H1 (cell line): Measurements from ENCODE around the gene TM4SF18. TPM values are rescaled to one million over a fixed set of nuclear protein-coding genes. Genes with fewer than 3 reads are reported as not detected.

Experiments used
- CTCF ChIA-PET: fragments of 300-600 bp; sonication (Branson Sonifier 250); formaldehyde crosslinking; loops from one replicate; lab custom pipeline; 2021; ENCODE audit not compliant: partially characterized antibody; lab: Charles Lee
- POLR2A ChIA-PET: fragments of 300-600 bp; sonication (Branson Sonifier 250); formaldehyde crosslinking; loops from one replicate; lab custom pipeline; 2021; ENCODE audit warnings: inconsistent platforms; ENCODE audit not compliant: partially characterized antibody; lab: Charles Lee
- DNase-seq, 2 experiments: peaks; one replicate each; pipeline versions ENCODE4 v3.0.0 to v3.0.0-alpha.2; 2010 to 2022; ENCODE audit warnings: low spot score in 2 of 2, low read depth in 1 of 2, mixed read lengths in 1 of 2
- FAIRE-seq: peaks from 2 replicates; lab custom pipeline; 2011; peaks lifted over from hg19 to GRCh38; lab: Jason Lieb, UNC
- H2AFZ ChIP-seq: 2 replicates; pipeline ENCODE4 v1.8.1; 2012; ENCODE audit warnings: low read length, inconsistent platforms
- H2AK5ac ChIP-seq: 2 replicates; pipeline ENCODE4 v1.6.1; 2013; ENCODE audit warnings: low read depth, low read length
- H2BK120ac ChIP-seq: replicated peaks from 2 replicates; pipeline ENCODE3; 2013; ENCODE audit warnings: low read depth, low read length, inconsistent platforms
- H2BK12ac ChIP-seq: 2 replicates; pipeline ENCODE4 v1.6.1; 2013; ENCODE audit warnings: low read depth, low read length
- H2BK15ac ChIP-seq: 2 replicates; pipeline ENCODE4 v1.6.1; 2013; ENCODE audit warnings: low read length
- H2BK20ac ChIP-seq: 2 replicates; pipeline ENCODE4 v1.6.1; 2013; ENCODE audit warnings: low read length
- H2BK5ac ChIP-seq: 2 replicates; pipeline ENCODE4 v1.6.1; 2013; ENCODE audit warnings: low read depth, low read length
- H3K14ac ChIP-seq: 2 replicates; pipeline ENCODE4 v1.6.1; 2013; ENCODE audit warnings: inconsistent platforms; ENCODE audit not compliant: insufficient read length
- H3K18ac ChIP-seq: 2 replicates; pipeline ENCODE4 v1.6.1; 2013; ENCODE audit warnings: low read length; ENCODE audit errors: extremely low read depth
- H3K23ac ChIP-seq: 2 replicates; pipeline ENCODE4 v1.6.1; 2013; ENCODE audit warnings: inconsistent platforms; ENCODE audit not compliant: insufficient read length
- H3K23me2 ChIP-seq: 2 replicates; pipeline ENCODE4 v1.6.1; 2013; ENCODE audit warnings: low read depth, low read length
- H3K27ac ChIP-seq: 2 replicates; pipeline ENCODE4 v1.6.1; 2011; ENCODE audit warnings: low read depth, low read length, inconsistent platforms
- H3K27me3 ChIP-seq, 4 experiments: replicated peaks in 1 of 4; 1 replicate in 1 of 4; 2 replicates in 3 of 4; pipeline versions ENCODE4 v1.6.1 to v1.8.1; 2011 to 2013; ENCODE audit warnings: low read length in 3 of 4, mild to moderate bottlenecking in 3 of 4, inconsistent platforms in 2 of 4, mixed read lengths in 2 of 4, moderate library complexity in 1 of 4; ENCODE audit not compliant: control insufficient read depth in 3 of 4, insufficient read depth in 3 of 4; ENCODE audit errors: extremely low read depth in 1 of 4
- H3K36me3 ChIP-seq, 4 experiments: 2 replicates each; pipeline versions ENCODE4 v1.6.1 to v1.8.1; 2011 to 2013; ENCODE audit warnings: mild to moderate bottlenecking in 4 of 4, low read length in 3 of 4, moderate library complexity in 2 of 4, control low read depth in 1 of 4, inconsistent platforms in 1 of 4; ENCODE audit not compliant: insufficient read depth in 4 of 4, control insufficient read depth in 2 of 4
- H3K4ac ChIP-seq: replicated peaks from 2 replicates; pipeline ENCODE3; 2013; ENCODE audit warnings: low read length, low read depth, mixed read lengths, inconsistent platforms; ENCODE audit not compliant: insufficient read length
- H3K4me1 ChIP-seq, 4 experiments: replicated peaks in 1 of 4; 1 replicate in 1 of 4; 2 replicates in 3 of 4; pipeline versions ENCODE4 v1.6.1 to v1.8.1; 2011 to 2013; ENCODE audit warnings: low read length in 3 of 4, inconsistent platforms in 2 of 4, mixed read lengths in 1 of 4; ENCODE audit not compliant: insufficient read depth in 4 of 4, control insufficient read depth in 3 of 4
- H3K4me2 ChIP-seq, 2 experiments: 2 replicates each; pipeline versions ENCODE4 v1.6.1 to v1.8.1; 2011 to 2013; ENCODE audit warnings: low read depth in 2 of 2, low read length in 2 of 2, control low read depth in 1 of 2, inconsistent platforms in 1 of 2, mild to moderate bottlenecking in 1 of 2; ENCODE audit not compliant: insufficient read depth in 1 of 2
- H3K4me3 ChIP-seq, 4 experiments: fragments of 200-600, 300-600 bp in 1 of 4; sonication (generic), shearing (Covaris generic), sonication (Bioruptor Twin) in 1 of 4; 2 replicates each; pipeline versions ENCODE4 v1.5.1 to v1.8.1; 2011 to 2016; ENCODE audit warnings: low read length in 4 of 4, low read depth in 3 of 4, control low read depth in 2 of 4, inconsistent platforms in 2 of 4, mild to moderate bottlenecking in 2 of 4, mixed read lengths in 1 of 4, moderate library complexity in 1 of 4; ENCODE audit not compliant: insufficient read depth in 2 of 4; ENCODE audit errors: extremely low read depth in 1 of 4
- H3K56ac ChIP-seq: replicated peaks from 2 replicates; pipeline ENCODE3; 2013; ENCODE audit warnings: low read depth, mild to moderate bottlenecking, mixed read lengths, low read length, inconsistent platforms; ENCODE audit not compliant: insufficient read length
- H3K79me1 ChIP-seq: 2 replicates; pipeline ENCODE4 v1.6.1; 2013; ENCODE audit warnings: low read depth, low read length, control low read depth
- H3K79me2 ChIP-seq, 2 experiments: 2 replicates each; pipeline versions ENCODE4 v1.6.1 to v1.8.1; 2012 to 2013; ENCODE audit warnings: low read length in 2 of 2, mild to moderate bottlenecking in 2 of 2, inconsistent platforms in 1 of 2; ENCODE audit not compliant: insufficient read depth in 2 of 2, control insufficient read depth in 1 of 2
- H3K9ac ChIP-seq, 4 experiments: replicated peaks in 1 of 4; 1 replicate in 1 of 4; 2 replicates in 3 of 4; pipeline versions ENCODE4 v1.6.1 to v1.8.1; 2011 to 2013; ENCODE audit warnings: low read depth in 3 of 4, low read length in 3 of 4, control low read depth in 2 of 4, mild to moderate bottlenecking in 2 of 4, moderate library complexity in 2 of 4, inconsistent platforms in 1 of 4; ENCODE audit errors: extremely low read depth in 1 of 4
- H3K9me3 ChIP-seq, 2 experiments: 2 replicates each; pipeline versions ENCODE4 v1.6.1 to v1.8.1; 2012 to 2013; ENCODE audit warnings: mild to moderate bottlenecking in 2 of 2, moderate library complexity in 2 of 2, control low read depth in 1 of 2, inconsistent platforms in 1 of 2, low read depth in 1 of 2, low read length in 1 of 2, mixed read lengths in 1 of 2; ENCODE audit not compliant: insufficient read depth in 2 of 2
- H4K20me1 ChIP-seq, 2 experiments: replicated peaks in 1 of 2; 2 replicates each; pipeline versions ENCODE3 to v1.8.1; 2011 to 2013; ENCODE audit warnings: inconsistent platforms in 2 of 2, low read length in 2 of 2, mild to moderate bottlenecking in 1 of 2; ENCODE audit not compliant: insufficient read depth in 2 of 2, control insufficient read depth in 1 of 2
- H4K5ac ChIP-seq: 2 replicates; pipeline ENCODE4 v1.6.1; 2013; ENCODE audit warnings: low read length, low read depth, mixed read lengths, inconsistent platforms; ENCODE audit not compliant: insufficient read length
- H4K8ac ChIP-seq: 2 replicates; pipeline ENCODE4 v1.8.0; 2013; ENCODE audit warnings: mild to moderate bottlenecking, moderate library complexity, low read length, inconsistent platforms; ENCODE audit not compliant: insufficient read depth; ENCODE audit errors: extremely low read depth
- H4K91ac ChIP-seq: replicated peaks from 2 replicates; pipeline ENCODE3; 2013; ENCODE audit warnings: low read length, mixed read lengths, inconsistent platforms; ENCODE audit not compliant: insufficient read length
- TBP ChIP-seq: IDR thresholded peaks from 2 replicates; pipeline ENCODE4 v1.6.1; 2011; ENCODE audit warnings: low read depth, low read length, improper control_type of control experiment
- WGBS, 2 experiments: shearing (Covaris generic) in 1 of 2; methylation state at CpG; one replicate each; pipeline versions ENCODE4 v1.1.6 to v1.1.7; 2013 to 2015; ENCODE audit warnings: low lambda C conversion rate in 2 of 2, mixed read lengths in 2 of 2, inconsistent platforms in 1 of 2, low coverage in 1 of 2, missing lambda C conversion rate in 1 of 2; ENCODE audit not compliant: insufficient replicate concordance in 2 of 2, insufficient coverage in 1 of 2, insufficient read length in 1 of 2; ENCODE audit errors: extremely low coverage in 1 of 2, missing lambda C conversion rate in 1 of 2; 5-methylcytosine and 5-hydroxymethylcytosine counted together
- polyA plus RNA-seq, 7 experiments: library from polyadenylated mRNA; depleted of rRNA in 3 of 7; stranded (reverse) in 5 of 7; unstranded in 2 of 7; fragments of >200 nt in 5 of 7; fragments of 200-250 nt in 2 of 7; gene quantifications; 1 replicate in 5 of 7; 2 replicates in 1 of 7; 4 replicates in 1 of 7; pipeline versions ENCODE4 v1.2.1 to v1.2.3, GENCODE V29; 2011 to 2013; ENCODE audit warnings: missing spikeins in 2 of 7, mixed read lengths in 2 of 7
- total RNA-seq: library from RNA; stranded (reverse); fragmentation: NEBNext Ultra II Directional; extraction: Animal tissue kit (Norgen Biotek cat#: 25700); gene quantifications from 2 replicates; pipeline ENCODE4 v1.2.1, GENCODE V29; 2021

Gene TM4SF18
- total and polyA plus RNA-seq, 2 of the 8 experiments (the other 6 are each of a cell fraction or from before 2014, with no cell fraction given), result 2.9 to 13.6 TPM

GRCh38 chr3:149353581-149354184 is 20.2 kb upstream of the TM4SF18 start:
- H3K23me2 ChIP-seq, result no peaks in the 10 kb centered on the region
- no peak overlapping the region for H2AK5ac ChIP-seq
- peak overlapping the region; percentile 68; the same call in 1 of the 2 replicates for H2AFZ ChIP-seq
- no peak overlapping the region for H3K14ac ChIP-seq
- CTCF ChIA-PET, result interaction anchor here (0.7 to 8.8 kb wide), 26 partner anchors 9 to 410 kb away, joined by 3 to 107 read pairs (median 6); partner anchors contain the start of genes HLTF and TM4SF4
- WGBS, 2 experiments, result 93% methylated on average over 1 of the region's 1 CpG; no CpG with 5 or more reads in 1 of the 2 experiments
- H3K4me3 ChIP-seq, result no peak overlapping the region
- H3K4ac ChIP-seq, result no peak overlapping the region
- POLR2A ChIA-PET, result no interaction called here
- no peaks in the 10 kb centered on the region for H3K36me3 ChIP-seq
- H4K5ac ChIP-seq, result peak overlapping the region; percentile 26
- no peaks in the 10 kb centered on the region for H3K9me3 ChIP-seq
- no peaks in the 10 kb centered on the region for H3K79me1 ChIP-seq
- no peak overlapping the region for H3K9ac ChIP-seq
- FAIRE-seq, result no peak
- no peak overlapping the region for H2BK15ac ChIP-seq
- 0 out of 2 replicates have a peak overlapping the region, but pooled peaks have one; percentile 57 for H2BK20ac ChIP-seq
- H3K4me2 ChIP-seq, result no peak overlapping the region
- no peak overlapping the region for H3K23ac ChIP-seq
- no peak overlapping the region for H4K8ac ChIP-seq
- no peak overlapping the region for H3K56ac ChIP-seq
- H2BK120ac ChIP-seq, result no peak overlapping the region
- H4K20me1 ChIP-seq, result no peaks in the 10 kb centered on the region
- no peak for DNase-seq
- H3K27me3 ChIP-seq, result no peaks in the 10 kb centered on the region
- H3K79me2 ChIP-seq, result no peaks in the 10 kb centered on the region
- H3K4me1 ChIP-seq, result no peaks in the 10 kb centered on the region
- H2BK5ac ChIP-seq, result no peak overlapping the region
- H3K27ac ChIP-seq, result no peak overlapping the region
- H4K91ac ChIP-seq, result peak overlapping the region; percentile 70
- H3K18ac ChIP-seq, result no peak overlapping the region
- 0 out of 2 replicates have a peak overlapping the region, but pooled peaks have one; percentile 4 for H2BK12ac ChIP-seq
- TF ChIP-seq TBP, result no peak
